ENCODE measurements around the gene ADAMTS10. TPM values are rescaled to one million over a fixed set of nuclear protein-coding genes. Genes with fewer than 3 reads are reported as not detected.

Gene ADAMTS10
- total RNA-seq, 1 donor from 2014 or later: 11.5 TPM

- peak; percentile 98 for TF ChIP-seq CTCF (IDR thresholded peaks at IDR 0.05; ENCODE audit: borderline replicate concordance)
- Histone ChIP-seq H3K4me1 (peaks cover 21% of the 10 kb centered on the region), H3K27ac (replicated peaks) (no peak overlapping the region), H3K36me3 (peaks cover 6% of the 10 kb centered on the region), H3K27me3 (ENCODE audit: low read depth) (peaks cover 50% of the 10 kb centered on the region), H3K9me3 (replicated peaks) (no peaks in the 10 kb centered on the region), H3K4me3 (no peak overlapping the region)
- peak; percentile 80 for DNase-seq
- intact Hi-C loops (cut with micrococcal nuclease): no loop called here
These were observed 29.7 kb downstream of the ADAMTS10 start for GRCh38 chr19:8580710-8581281.

- Histone ChIP-seq H3K27me3 (ENCODE audit: low read depth) (peaks cover 38% of the 10 kb centered on the region), H3K36me3 (no peaks in the 10 kb centered on the region), H3K4me3 (no peak overlapping the region), H3K4me1 (peaks cover 24% of the 10 kb centered on the region), H3K27ac (replicated peaks) (no peak overlapping the region), H3K9me3 (replicated peaks) (no peaks in the 10 kb centered on the region)
- peak; percentile 78 for DNase-seq
- intact Hi-C loops (cut with micrococcal nuclease): no loop called here
- TF ChIP-seq CTCF (IDR thresholded peaks at IDR 0.05; ENCODE audit: borderline replicate concordance): peak; percentile 95
These were observed 31.8 kb downstream of the ADAMTS10 start for GRCh38 chr19:8578642-8579265.

- TF ChIP-seq CTCF (IDR thresholded peaks at IDR 0.05; ENCODE audit: borderline replicate concordance): no peak
- H3K9me3 ChIP-seq (replicated peaks): no peaks in the 10 kb centered on the region
- no peak overlapping the region for H3K4me3 ChIP-seq
- H3K27me3 ChIP-seq (ENCODE audit: low read depth): peaks cover 38% of the 10 kb centered on the region
- H3K36me3 ChIP-seq: no peaks in the 10 kb centered on the region
- intact Hi-C loops (cut with micrococcal nuclease): no loop called here
- no peak for DNase-seq
- H3K4me1 ChIP-seq: peaks cover 24% of the 10 kb centered on the region
- H3K27ac ChIP-seq (replicated peaks): no peak overlapping the region
These were observed 32.8 kb downstream of the ADAMTS10 start for GRCh38 chr19:8577741-8578140.

GRCh38 chr19:8577247-8577646 lies 33.3 kb downstream of the ADAMTS10 start, which contains the start of gene MYO1F:
TSS of gene MYO1F (minus strand) at chr19:8577442. CDS start at chr19:8577309, 133 bp downstream.
- H3K9me3 ChIP-seq (replicated peaks): no peaks in the 10 kb centered on the region
- peaks cover 38% of the 10 kb centered on the region for H3K27me3 ChIP-seq (ENCODE audit: low read depth)
- peaks cover 24% of the 10 kb centered on the region for H3K4me1 ChIP-seq
- DNase-seq: peak; percentile 65
- H3K36me3 ChIP-seq: no peaks in the 10 kb centered on the region
- intact Hi-C loops (cut with micrococcal nuclease): no loop called here
- TF ChIP-seq CTCF (IDR thresholded peaks at IDR 0.05; ENCODE audit: borderline replicate concordance): no peak
- peak within 1 kb of the TSS; percentile 50 for H3K4me3 ChIP-seq
- peak within 1 kb of the TSS; percentile 48 for H3K27ac ChIP-seq (replicated peaks)

- H3K27me3 ChIP-seq (ENCODE audit: low read depth): peaks cover 38% of the 10 kb centered on the region
- TF ChIP-seq CTCF (IDR thresholded peaks at IDR 0.05; ENCODE audit: borderline replicate concordance): no peak
- peak overlapping the region; percentile 48 for H3K27ac ChIP-seq (replicated peaks)
- H3K4me3 ChIP-seq: peak overlapping the region; percentile 50
- peaks cover 24% of the 10 kb centered on the region for H3K4me1 ChIP-seq
- intact Hi-C loops (cut with micrococcal nuclease): no loop called here
- no peaks in the 10 kb centered on the region for H3K36me3 ChIP-seq
- DNase-seq: no peak
- H3K9me3 ChIP-seq (replicated peaks): no peaks in the 10 kb centered on the region
These were observed 34.1 kb downstream of the ADAMTS10 start for GRCh38 chr19:8576273-8576993.
